A549 (cell line): ENCODE measurements around the gene F11R.
"Not testable (repeated sequence)": the region's sequence is repeated elsewhere in the genome, so short reads cannot be mapped to it uniquely, and the experiment has no call there.

Experiments used
- BHLHE40 ChIP-seq: IDR thresholded peaks from 2 replicates; pipeline ENCODE4 v1.6.1; 2012; ENCODE audit warnings: low read depth, low read length, inconsistent platforms
- EP300 ChIP-seq, 2 experiments: fragments of >200 bp; sonication (Bioruptor Twin); formaldehyde crosslinking; IDR thresholded peaks; 2 replicates in 1 of 2; 3 replicates in 1 of 2; pipeline ENCODE4 v1.6.1; 2016 to 2017
- NFE2L2 ChIP-seq: fragments of 150-350 bp; conservative IDR thresholded peaks from 2 replicates; pipeline ENCODE4 v1.6.1; 2014; ENCODE audit warnings: low read length
- POLR2A ChIP-seq: IDR thresholded peaks from 2 replicates; pipeline ENCODE4 v1.6.1; 2012; ENCODE audit warnings: mild to moderate bottlenecking, low read length
- TP53 ChIP-seq: fragments of 250-450 bp; sonication (Bioruptor Pico); IDR thresholded peaks from 2 replicates; pipeline ENCODE4 v1.5.0; 2021; ENCODE audit warnings: mild to moderate bottlenecking, moderate library complexity
- TF ChIP-seq, protein P1 (sequence below): fragments of >200 bp; sonication (Bioruptor Twin); formaldehyde crosslinking; IDR thresholded peaks from 3 replicates; pipeline ENCODE4 v1.5.1; 2016

DNA sequence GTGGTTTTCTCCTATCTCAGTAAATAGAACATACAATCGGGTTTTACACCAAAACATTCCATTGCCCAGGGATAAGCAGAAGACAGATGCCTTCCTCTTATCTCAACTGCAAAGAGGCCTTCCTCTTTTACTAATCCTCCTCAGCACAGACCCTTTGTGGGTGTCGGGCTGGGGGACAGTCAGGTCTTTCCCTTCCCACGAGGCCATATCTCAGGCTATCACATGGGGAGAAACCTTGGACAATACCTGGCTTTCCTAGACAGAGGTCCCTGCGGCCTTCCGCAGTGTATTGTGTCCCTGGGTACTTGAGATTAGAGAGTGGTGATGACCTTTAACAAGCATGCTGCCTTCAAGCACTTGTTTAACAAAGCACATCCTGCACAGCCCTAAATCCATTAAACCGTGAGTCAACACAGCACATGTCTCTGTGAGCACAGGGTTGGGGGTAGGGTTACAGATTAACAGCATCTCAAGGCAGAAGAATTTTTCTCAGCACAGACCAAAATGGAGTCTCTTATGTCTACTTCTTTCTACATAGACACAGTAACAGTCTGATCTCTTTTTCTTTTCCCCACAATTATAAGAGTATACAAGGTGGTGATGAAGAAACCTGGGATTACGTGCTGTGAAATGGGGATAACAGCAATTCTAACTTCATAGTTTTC lies 71.6 kb downstream of the F11R start:
- TF ChIP-seq BHLHE40; EP300 (IDR thresholded peaks at IDR 0.05); POLR2A; NFE2L2; TP53 (CRISPR knock-in tag): not testable (repeated sequence)
- TF ChIP-seq, protein P1, sequence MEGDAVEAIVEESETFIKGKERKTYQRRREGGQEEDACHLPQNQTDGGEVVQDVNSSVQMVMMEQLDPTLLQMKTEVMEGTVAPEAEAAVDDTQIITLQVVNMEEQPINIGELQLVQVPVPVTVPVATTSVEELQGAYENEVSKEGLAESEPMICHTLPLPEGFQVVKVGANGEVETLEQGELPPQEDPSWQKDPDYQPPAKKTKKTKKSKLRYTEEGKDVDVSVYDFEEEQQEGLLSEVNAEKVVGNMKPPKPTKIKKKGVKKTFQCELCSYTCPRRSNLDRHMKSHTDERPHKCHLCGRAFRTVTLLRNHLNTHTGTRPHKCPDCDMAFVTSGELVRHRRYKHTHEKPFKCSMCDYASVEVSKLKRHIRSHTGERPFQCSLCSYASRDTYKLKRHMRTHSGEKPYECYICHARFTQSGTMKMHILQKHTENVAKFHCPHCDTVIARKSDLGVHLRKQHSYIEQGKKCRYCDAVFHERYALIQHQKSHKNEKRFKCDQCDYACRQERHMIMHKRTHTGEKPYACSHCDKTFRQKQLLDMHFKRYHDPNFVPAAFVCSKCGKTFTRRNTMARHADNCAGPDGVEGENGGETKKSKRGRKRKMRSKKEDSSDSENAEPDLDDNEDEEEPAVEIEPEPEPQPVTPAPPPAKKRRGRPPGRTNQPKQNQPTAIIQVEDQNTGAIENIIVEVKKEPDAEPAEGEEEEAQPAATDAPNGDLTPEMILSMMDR, result not testable (repeated sequence)
